EH (cell line): Measurements from ENCODE around the gene LMO3.

Experiments used
- DNase-seq: peaks from one replicate; pipeline ENCODE4 v3.0.0-alpha.2; 2015; ENCODE audit warnings: low read depth

Gene LMO3

GRCh38 chr12:16600525-16600924, 5.4 kb downstream of the LMO3 start:
- DNase-seq: no peak

GRCh38 chr12:16599081-16599480, 6.9 kb downstream of the LMO3 start:
- no peak for DNase-seq

GRCh38 chr12:16594797-16595196, 11.2 kb downstream of the LMO3 start:
- no peak for DNase-seq

GRCh38 chr12:16593546-16593945, 12.4 kb downstream of the LMO3 start:
- DNase-seq: no peak

- DNase-seq: no peak
These were observed 15.3 kb downstream of the LMO3 start for GRCh38 chr12:16590645-16591044.

GRCh38 chr12:16588812-16589211, 17.1 kb downstream of the LMO3 start:
- DNase-seq: no peak

DNA sequence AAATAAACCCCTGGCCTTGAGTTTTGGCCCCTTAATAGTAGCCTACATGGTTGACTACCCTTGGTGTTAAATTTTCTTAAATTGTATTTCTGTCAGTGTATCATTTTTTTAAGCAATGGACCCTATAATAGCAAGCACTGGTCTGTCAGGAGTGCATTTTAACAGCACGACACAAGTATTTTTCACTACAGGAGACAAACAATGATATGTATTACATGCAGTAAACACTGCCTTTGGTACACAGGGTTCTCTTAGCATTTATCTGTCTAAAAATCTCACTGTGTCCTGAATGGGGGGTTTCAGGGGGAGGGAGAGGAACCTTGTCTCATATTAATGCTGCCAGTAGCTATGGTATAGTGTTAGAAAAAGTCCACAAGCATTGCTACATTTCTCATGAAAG, 18.4 kb downstream of the LMO3 start:
- DNase-seq: no peak

DNA sequence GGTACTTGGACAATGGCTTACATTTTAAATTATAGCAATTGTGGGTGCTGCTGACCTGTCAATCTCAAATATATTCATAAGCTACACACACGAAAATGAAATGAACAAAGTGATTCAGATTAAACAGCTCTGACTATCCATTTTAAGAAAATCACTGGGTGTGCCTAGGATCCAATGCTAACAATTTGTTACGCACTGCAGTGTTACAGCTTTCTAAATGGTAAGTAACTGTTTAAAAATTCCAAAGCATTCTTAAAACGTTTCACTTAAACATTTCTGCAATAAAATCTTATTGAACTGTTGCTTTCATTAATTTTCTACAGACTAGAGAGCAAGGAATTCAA, 18.9 kb downstream of the LMO3 start:
- DNase-seq: no peak

GRCh38 chr12:16586350-16587109, 19.4 kb downstream of the LMO3 start:
- DNase-seq: no peak

- no peak for DNase-seq
These were observed 20.2 kb downstream of the LMO3 start for GRCh38 chr12:16585781-16586180.

DNA sequence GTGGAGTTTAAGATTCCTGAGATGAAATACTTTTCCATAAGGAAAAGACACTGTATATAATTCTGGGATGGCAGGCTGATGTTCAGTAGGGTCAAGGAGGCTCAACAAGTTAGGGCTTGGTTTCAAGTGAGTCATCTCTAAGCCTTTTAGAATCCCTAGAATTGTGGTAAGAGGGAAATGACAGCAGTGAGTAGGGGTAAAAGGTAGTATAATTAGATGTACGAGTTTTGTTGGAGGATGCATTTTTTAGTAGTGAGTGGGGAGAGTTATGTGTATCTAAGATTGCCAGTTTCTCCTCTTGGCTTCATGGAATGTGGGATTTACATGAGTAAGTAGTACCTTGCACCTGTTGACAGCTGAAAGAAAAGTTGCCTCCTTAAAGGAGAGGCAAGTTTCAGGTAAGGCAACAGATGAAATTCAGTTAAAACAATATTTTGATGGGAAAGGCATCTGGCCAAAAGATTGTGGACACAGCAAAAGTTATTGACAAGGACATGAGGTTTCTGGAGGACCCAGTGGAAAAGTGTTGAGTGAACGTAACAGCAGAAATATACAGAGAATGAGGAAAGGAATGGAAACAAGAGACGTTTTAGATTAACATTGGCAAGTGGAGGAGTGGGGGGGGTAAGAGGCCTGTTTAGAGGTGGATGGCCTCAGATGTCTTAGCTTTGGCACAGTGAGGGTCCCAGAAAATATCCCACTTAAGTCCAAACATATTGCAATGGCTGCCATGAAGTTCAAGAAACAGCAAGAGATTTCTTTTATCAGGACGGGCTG, 21.8 kb downstream of the LMO3 start:
- no peak for DNase-seq

DNA sequence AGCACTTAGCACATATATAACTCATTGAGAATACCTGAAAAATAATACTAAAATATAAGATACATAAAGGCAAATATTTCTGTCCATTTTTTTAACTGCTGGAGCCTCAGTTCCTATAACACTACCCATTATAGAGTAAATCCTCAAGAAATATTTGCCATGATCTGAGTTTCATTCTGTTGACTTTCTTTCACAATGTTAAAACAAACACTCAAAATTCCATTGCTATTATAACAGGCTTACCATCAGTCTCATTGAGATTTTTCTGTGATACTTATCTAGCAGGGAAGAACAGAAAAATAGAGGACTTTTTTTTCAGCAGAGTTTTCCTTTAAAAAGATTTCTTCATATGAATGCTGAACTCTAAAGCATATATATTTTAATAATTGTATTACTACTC, 24.5 kb downstream of the LMO3 start:
- DNase-seq: no peak

DNA sequence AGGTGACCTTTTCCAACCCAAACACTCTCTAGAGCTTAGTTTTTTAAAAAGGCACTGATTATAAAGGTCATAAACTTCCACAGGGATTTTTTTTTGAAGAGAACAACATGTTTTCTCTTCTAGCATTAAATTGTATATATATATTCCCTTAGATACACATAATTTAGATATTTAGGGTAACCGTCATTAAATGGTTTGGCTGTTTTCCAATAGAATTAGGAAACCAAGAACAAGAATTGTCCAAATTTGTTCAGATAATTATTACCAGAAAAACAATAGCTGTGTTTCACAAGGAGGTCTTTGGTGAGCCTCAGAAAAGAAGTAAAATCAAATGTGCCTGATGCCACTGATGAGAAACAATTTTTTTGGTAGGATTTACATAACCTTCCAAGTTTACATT, 26.9 kb downstream of the LMO3 start:
- DNase-seq: no peak

DNA sequence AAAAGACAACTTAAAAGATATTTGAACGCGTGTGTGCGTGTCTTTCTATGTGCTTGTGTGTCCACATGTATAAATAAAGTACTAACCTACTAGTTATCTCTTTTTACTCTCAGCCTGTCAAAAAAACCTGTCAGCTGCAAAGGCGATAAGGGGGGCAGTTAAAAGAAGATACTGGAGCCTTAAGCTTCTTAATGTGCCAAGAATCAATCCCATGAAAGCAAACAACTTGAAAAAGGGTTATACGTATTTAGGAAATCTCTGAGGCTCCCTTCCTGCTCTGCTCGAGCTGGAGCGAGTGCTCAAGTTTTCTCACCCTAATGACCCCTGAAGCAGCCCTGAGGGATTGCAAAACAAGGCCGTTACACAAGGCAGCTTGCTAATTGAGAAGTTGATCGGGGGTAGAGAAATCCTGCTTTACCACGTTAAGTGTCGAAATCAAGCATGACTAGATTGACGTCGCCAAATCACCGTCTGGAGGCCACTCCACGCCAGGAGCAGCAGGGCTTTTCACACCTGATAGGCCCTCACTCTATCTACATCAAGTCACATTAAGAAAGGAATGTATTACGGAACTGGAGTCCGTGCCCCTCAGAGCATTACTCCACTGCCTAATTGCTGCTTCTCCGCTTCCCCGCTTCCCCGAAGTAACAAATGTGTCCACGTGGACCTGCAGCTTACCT, 32.4 kb downstream of the LMO3 start:
- DNase-seq: no peak

DNA sequence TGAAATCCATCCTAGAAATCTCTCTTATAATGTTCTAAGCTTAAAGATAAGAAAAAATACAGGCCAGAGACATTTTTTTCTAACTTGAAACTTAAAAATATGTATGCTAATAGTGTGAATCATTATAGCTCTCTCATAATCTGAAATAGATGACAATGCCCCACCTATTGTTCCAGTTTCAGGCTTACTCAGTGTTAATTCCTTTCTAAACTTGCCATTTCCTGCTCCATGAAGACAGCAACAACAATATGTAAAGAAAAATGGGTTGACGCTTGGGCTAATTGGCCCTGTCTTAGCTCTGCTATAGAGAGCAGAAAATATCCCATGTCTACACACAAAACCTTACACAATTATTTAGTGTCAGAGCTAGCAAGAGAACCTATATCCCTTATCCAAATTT, 37.1 kb downstream of the LMO3 start:
- DNase-seq: no peak

DNA sequence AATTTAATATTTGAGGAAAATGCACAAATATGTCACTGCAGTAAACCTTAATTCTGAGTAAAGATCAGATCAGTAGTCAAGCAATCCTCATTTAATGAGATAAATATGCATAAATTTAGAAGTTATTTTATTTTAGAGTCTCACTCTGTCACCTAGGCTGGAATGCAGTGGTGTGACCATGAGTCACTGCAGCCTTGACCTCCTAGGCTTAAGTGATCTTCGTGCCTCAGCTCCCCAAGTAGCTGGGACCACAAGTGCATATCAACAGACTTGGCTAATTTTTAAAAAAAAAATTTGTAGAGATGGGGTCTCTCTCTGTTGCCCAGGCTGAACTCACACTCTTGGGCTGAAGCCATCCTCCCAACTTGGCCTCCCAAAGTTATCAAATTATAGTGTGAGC, 41.3 kb downstream of the LMO3 start:
- DNase-seq: no peak

GRCh38 chr12:16563504-16563903, 42.5 kb downstream of the LMO3 start:
- no peak for DNase-seq

DNA sequence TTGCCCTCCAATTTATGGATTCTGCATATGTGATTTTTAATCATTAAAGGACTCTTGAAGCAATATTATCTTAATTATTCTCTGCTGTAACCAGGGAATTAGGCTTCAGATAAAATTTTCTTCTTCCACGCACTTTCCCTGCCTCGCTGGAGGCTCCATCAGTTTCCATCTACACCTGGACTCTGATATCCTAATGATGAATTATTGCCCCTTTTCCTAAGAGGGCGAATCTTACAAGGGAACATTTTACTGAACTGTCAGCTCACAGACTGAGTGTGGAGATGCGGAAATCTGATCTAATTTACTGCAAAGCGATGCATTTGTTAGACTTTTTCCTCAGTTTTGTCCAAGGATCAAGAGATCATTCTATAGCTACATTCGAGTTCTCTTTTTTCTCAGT, 43.0 kb downstream of the LMO3 start:
- no peak for DNase-seq

DNA sequence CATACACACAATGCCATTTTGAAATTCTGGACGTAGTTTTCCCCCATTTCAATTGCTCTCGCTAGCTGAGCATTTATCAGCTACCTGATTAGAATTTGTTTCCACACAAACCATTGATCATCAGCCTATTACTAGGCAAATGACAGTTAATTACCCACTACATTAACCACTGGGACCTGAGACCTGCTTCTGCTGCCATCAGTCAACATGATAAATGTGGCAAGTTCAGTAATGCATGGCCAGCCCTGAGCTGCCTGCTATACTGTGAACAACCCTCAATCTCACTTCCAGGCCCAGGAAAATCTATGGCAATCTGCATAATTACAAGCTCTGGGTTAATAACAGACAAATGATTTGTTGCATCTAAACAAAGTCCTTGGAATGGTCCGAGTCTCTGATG, 43.5 kb downstream of the LMO3 start:
- DNase-seq: no peak

GRCh38 chr12:16560273-16560672, 45.7 kb downstream of the LMO3 start:
- DNase-seq: no peak

DNA sequence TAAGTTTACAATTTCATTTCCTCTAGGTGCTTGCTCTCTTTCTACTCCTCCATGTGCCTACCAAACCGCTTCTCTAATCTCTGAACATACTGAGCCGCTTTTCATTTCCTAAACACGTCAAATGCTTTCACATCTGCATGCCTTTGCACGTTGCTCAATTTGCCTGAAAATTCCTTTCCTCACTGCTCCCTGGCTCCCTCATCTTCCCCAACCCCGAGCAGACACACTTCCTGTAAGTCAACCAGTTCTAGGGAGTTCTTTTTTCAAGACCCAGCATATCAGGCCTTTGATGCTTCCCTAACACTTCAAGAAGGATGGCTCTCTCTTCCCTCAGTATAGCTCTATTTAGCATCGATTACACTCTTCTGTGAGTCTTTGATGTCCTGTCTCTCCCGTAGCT, 50.3 kb downstream of the LMO3 start:
- DNase-seq: no peak

GRCh38 chr12:16553457-16553856, 52.5 kb downstream of the LMO3 start:
- DNase-seq: no peak

DNA sequence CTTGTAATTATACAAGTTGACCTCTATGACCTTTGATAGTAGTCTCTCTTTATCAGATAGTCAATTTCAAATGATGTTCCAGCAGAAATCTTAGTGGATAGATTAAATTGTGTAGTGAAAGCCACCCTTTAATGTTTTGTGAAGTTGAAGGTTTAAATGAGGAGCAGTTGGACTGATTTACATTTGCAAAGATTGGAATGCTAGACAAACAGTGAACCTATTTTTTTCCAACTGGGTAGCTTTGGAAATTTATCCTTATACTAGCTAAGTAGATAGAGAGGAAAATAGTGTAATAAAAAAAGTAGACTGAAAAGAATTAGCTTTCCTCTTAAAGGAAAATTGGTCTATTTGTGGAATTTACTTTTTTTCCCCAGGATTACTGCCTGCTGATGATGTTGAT, 53.7 kb downstream of the LMO3 start:
- DNase-seq: no peak
